Tibial nerve (tissue), 4 donors: ENCODE data around the gene SPANXN4. TPM values are rescaled to one million over a fixed set of nuclear protein-coding genes. Genes with fewer than 3 reads are reported as not detected.

Source experiments
- DNase-seq, 2 donors: peaks; one replicate each; pipeline ENCODE4 v3.0.0-alpha.2; 2019; ENCODE audit warnings: low spot score in 2 of 2
- H3K27ac ChIP-seq, 4 donors: fragments of 200-600 bp; sonication (generic) in 3 of 4; one replicate each; pipeline ENCODE4 v1.5.1; 2017 to 2019; ENCODE audit warnings: mild to moderate bottlenecking in 1 of 4
- H3K27me3 ChIP-seq, 2 donors: fragments of 200-600 bp; sonication (generic) in 1 of 2; one replicate each; pipeline versions ENCODE4 v1.5.1 to v1.6.0; 2017 to 2019
- H3K36me3 ChIP-seq, 3 donors: fragments of 200-600 bp; sonication (generic); one replicate each; pipeline ENCODE4 v1.5.1; 2018 to 2019
- H3K4me1 ChIP-seq, 4 donors: fragments of 200-600 bp; sonication (generic) in 3 of 4; one replicate each; pipeline ENCODE4 v1.5.1; 2017 to 2019
- H3K4me3 ChIP-seq, 4 donors: fragments of 200-600 bp; sonication (generic) in 3 of 4; one replicate each; pipeline ENCODE4 v1.5.1; 2017 to 2019; ENCODE audit warnings: mild to moderate bottlenecking in 1 of 4, moderate library complexity in 1 of 4
- H3K9me3 ChIP-seq, 4 donors: fragments of 200-600 bp; sonication (generic) in 3 of 4; one replicate each; pipeline ENCODE4 v1.5.1; 2017 to 2019
- EP300 ChIP-seq, 2 donors: sonication (generic); formaldehyde crosslinking; IDR thresholded peaks; one replicate each; pipeline ENCODE4 v1.6.1; 2017; ENCODE audit warnings: antibody characterized with exemption in 2 of 2, mild to moderate bottlenecking in 1 of 2
- POLR2A ChIP-seq, 2 donors: fragments of 450-650 bp; IDR thresholded peaks; one replicate each; pipeline ENCODE4 v1.6.1; 2017; ENCODE audit warnings: antibody characterized with exemption in 2 of 2, mild to moderate bottlenecking in 2 of 2, moderate library complexity in 2 of 2
- WGBS, 2 donors: methylation state at CpG; one replicate each; pipeline ENCODE4 v1.1.5; 2018; 5-methylcytosine and 5-hydroxymethylcytosine counted together
- total RNA-seq, 4 donors: library from RNA; depleted of rRNA; stranded (reverse); fragments of >200 nt; gene quantifications; one replicate each; pipeline ENCODE4 v1.1.0, GENCODE V29; 2016
- TF ChIP-seq, protein P1 (sequence below), 5 experiments: fragments of 200-600 bp in 3 of 5; fragments of 450-650 bp in 2 of 5; sonication (generic) in 3 of 5; IDR thresholded peaks; one replicate each; pipeline ENCODE4 v1.5.1; 2016 to 2019; ENCODE audit warnings: antibody characterized with exemption in 5 of 5, mild to moderate bottlenecking in 3 of 5, moderate library complexity in 2 of 5

SPANXN4 gene
- total RNA-seq, 4 donors from 2014 or later: not detected

DNA sequence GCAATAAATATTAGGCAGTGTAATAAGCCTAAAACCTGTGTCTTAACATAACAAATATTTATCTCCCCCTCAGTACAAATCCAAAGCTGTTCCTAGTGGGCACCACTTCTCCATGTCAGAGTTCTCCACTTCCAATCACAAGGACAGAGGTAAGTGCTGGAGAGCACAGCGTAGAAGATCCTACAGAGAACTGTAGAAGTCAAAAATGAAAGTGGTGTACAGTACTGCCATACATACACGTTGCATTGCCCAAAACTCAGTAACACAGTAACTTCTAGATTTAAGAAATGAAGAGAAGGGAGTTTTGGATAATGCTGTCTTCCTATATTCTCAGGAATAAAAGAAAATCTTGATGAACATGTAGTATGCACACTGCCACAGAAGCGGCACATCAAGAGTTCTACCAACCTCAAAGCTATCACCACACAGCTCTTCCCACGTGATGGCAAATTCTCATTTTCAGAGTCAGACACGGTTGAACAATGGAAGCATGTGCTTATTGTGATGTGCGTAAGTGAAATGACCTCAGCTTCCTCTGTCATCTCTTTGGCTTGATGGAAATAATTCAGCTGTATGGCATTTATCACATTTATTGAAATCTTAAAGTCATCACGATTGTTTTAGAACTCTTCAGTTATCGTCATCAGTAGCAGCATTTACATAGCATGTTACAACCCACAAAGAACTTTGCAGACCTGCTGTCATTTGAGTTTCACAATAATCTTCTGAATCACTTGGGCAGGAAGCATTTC lies 27.1 kb upstream of the SPANXN4 start:
- Histone ChIP-seq H3K9me3 (no peaks in the 10 kb centered on the region), H3K27ac (no peak overlapping the region), H3K27me3 (no peaks in the 10 kb centered on the region), H3K4me3 (no peak overlapping the region), H3K36me3 (no peaks in the 10 kb centered on the region), H3K4me1 (no peaks in the 10 kb centered on the region)
- TF ChIP-seq POLR2A (IDR thresholded peaks at IDR 0.05) (no peak), EP300 (IDR thresholded peaks at IDR 0.05) (no peak)
- TF ChIP-seq, protein P1, sequence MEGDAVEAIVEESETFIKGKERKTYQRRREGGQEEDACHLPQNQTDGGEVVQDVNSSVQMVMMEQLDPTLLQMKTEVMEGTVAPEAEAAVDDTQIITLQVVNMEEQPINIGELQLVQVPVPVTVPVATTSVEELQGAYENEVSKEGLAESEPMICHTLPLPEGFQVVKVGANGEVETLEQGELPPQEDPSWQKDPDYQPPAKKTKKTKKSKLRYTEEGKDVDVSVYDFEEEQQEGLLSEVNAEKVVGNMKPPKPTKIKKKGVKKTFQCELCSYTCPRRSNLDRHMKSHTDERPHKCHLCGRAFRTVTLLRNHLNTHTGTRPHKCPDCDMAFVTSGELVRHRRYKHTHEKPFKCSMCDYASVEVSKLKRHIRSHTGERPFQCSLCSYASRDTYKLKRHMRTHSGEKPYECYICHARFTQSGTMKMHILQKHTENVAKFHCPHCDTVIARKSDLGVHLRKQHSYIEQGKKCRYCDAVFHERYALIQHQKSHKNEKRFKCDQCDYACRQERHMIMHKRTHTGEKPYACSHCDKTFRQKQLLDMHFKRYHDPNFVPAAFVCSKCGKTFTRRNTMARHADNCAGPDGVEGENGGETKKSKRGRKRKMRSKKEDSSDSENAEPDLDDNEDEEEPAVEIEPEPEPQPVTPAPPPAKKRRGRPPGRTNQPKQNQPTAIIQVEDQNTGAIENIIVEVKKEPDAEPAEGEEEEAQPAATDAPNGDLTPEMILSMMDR (IDR thresholded peaks at IDR 0.05): no peak
- DNase-seq: no peak
- 77 to 81% methylated on average over 8 of the region's 8 CpGs for WGBS, 2 donors

DNA sequence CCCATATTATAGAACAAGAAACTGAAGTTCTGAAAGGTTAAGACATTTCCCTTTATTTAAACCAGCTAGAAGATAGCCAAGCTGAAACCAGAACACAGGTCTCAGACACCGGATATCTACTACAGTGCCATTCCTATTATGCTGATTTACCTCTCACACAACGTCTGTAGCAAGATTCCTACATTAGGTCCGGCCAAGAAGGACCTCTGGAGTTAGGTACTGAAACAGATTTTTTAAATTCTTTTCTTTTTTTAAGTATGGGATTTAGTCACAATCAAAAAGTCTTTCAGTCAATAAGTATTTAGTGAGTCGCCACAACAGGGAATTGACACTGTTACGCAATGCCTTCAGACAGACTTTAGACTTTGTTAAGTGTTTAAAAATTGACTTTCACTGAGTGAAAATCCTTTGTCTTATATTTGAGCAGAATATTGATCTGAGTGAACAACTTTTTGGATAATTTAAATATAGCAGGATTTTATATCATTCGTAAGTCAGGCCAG lies 26.5 kb upstream of the SPANXN4 start:
- no peak overlapping the region for H3K27ac ChIP-seq
- H3K36me3 ChIP-seq: no peaks in the 10 kb centered on the region
- H3K4me1 ChIP-seq: no peaks in the 10 kb centered on the region
- H3K4me3 ChIP-seq: no peak overlapping the region
- no peak for TF ChIP-seq POLR2A (IDR thresholded peaks at IDR 0.05)
- no peak for TF ChIP-seq EP300 (IDR thresholded peaks at IDR 0.05)
- TF ChIP-seq, protein P1 (IDR thresholded peaks at IDR 0.05): no peak
- no peaks in the 10 kb centered on the region for H3K27me3 ChIP-seq
- no peak for DNase-seq
- 75 to 87% methylated on average over 6 of the region's 6 CpGs for WGBS, 2 donors
- H3K9me3 ChIP-seq: no peaks in the 10 kb centered on the region

DNA sequence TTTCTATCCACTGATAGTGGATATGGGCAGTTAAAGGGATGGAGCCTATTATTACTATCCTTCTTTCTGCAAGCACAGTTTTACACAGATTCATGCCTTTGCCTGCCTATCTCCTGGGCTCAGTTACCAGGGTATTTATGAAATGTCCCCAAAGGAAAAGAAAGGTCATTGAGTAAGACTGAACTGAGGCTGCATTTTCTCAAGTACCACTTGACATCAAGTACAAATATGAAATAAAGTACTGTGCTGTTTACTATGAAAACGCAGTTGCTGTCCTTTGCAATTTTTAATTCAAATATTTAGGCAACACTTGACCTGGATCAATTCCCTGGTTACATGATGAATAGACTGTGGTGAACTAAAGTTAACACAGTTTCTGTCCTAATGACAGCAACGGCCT lies 23.5 kb upstream of the SPANXN4 start:
- WGBS, 2 donors: 63 to 73% methylated on average over 2 of the region's 2 CpGs
- H3K4me3 ChIP-seq: no peak overlapping the region
- no peaks in the 10 kb centered on the region for H3K9me3 ChIP-seq
- TF ChIP-seq EP300 (IDR thresholded peaks at IDR 0.05): no peak
- no peak for TF ChIP-seq POLR2A (IDR thresholded peaks at IDR 0.05)
- TF ChIP-seq, protein P1 (IDR thresholded peaks at IDR 0.05): no peak
- H3K27ac ChIP-seq: no peak overlapping the region
- DNase-seq: no peak
- H3K36me3 ChIP-seq: no peaks in the 10 kb centered on the region
- H3K4me1 ChIP-seq: no peaks in the 10 kb centered on the region
- no peaks in the 10 kb centered on the region for H3K27me3 ChIP-seq

GRCh38 chrX:143017272-143017671 lies 8.5 kb upstream of the SPANXN4 start:
- Histone ChIP-seq H3K27ac (no peak overlapping the region), H3K27me3 (no peaks in the 10 kb centered on the region), H3K9me3 (no peaks in the 10 kb centered on the region), H3K4me3 (no peak overlapping the region), H3K36me3 (no peaks in the 10 kb centered on the region), H3K4me1 (no peaks in the 10 kb centered on the region)
- WGBS, 2 donors: 74 to 76% methylated on average over 2 of the region's 2 CpGs
- DNase-seq: no peak
- TF ChIP-seq, protein P1 (IDR thresholded peaks at IDR 0.05): no peak
- TF ChIP-seq POLR2A (IDR thresholded peaks at IDR 0.05) (no peak), EP300 (IDR thresholded peaks at IDR 0.05) (no peak)

- TF ChIP-seq EP300 (IDR thresholded peaks at IDR 0.05) (no peak), POLR2A (IDR thresholded peaks at IDR 0.05) (no peak)
- TF ChIP-seq, protein P1 (IDR thresholded peaks at IDR 0.05): no peak
- 59 to 70% methylated on average over 6 of the region's 6 CpGs for WGBS, 2 donors
- no peak for DNase-seq
- Histone ChIP-seq H3K27ac (no peak overlapping the region), H3K4me1 (no peaks in the 10 kb centered on the region), H3K4me3 (no peak overlapping the region), H3K27me3 (no peaks in the 10 kb centered on the region), H3K9me3 (no peaks in the 10 kb centered on the region), H3K36me3 (no peaks in the 10 kb centered on the region)
Observed at GRCh38 chrX:143027275-143027674, 1.5 kb downstream of the SPANXN4 start.
